ENCODE measurements around the gene DUSP5.

DUSP5 gene

GRCh38 chr10:110479710-110480109 is 18.0 kb upstream of the DUSP5 start:
- DNase-seq (ENCODE audit: low read depth in 2 of 3, low spot score in 1 of 3): no peak

GRCh38 chr10:110480387-110480786 is 17.3 kb upstream of the DUSP5 start:
- no peak for DNase-seq (ENCODE audit: low read depth in 2 of 3, low spot score in 1 of 3)

- DNase-seq (ENCODE audit: low read depth in 2 of 3, low spot score in 1 of 3): no peak
These were observed 15.8 kb upstream of the DUSP5 start for GRCh38 chr10:110481919-110482318.

DNA sequence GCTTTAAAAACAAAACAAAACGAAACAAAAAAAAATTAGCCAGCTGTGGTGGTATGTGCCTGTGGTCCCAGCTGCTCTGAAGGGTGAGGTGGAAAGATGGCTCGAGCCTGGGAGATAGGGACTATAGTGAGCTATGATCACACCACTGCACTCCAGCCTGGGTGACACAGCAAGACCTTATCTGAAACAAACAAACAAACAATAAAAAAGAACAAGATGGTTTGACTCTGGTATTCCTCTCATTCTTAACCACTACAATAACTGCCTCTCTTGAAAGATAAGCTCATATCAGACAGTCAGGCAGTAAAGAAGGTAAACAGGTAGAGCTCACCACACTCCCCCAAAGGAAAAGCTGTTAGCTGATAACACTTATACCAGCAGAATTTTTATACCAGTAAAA is 14.1 kb upstream of the DUSP5 start:
- DNase-seq (ENCODE audit: low read depth in 2 of 3, low spot score in 1 of 3): no peak

- DNase-seq (ENCODE audit: low read depth in 2 of 3, low spot score in 1 of 3): no peak
These were observed 12.2 kb upstream of the DUSP5 start for GRCh38 chr10:110485541-110485940.

DNA sequence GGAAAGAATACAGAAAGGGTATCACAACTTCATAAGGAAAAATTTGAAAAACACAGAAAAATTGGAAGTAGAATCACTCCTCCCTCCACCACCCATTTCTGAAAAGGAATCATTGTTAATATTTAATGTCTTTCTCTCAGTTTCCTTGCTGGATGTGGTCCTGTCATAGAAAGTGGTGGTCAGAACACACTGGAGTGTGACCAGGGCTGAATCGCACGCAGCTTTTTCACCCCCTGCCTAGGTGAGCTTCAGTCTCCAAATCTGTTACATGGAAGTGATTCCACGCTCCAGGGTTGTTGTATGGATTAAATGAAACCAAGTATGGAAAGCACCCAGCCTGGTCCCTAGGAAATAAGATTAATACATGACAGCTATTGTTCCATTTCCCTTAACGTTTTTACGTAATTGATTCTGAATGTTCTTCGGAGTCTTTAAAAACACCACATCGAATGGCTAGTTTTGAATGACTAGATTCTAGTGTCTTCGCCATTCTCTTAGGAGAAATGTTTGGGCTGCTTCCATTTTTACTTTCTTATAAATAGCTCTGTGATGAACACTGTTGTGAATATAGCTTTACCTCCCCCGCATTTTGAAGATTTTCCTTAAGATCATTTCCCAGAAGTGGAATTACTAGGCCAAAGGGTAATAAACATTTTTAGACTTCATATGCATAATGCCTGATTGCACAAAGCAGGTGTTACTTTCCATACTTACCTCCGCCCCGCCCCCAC is 10.9 kb upstream of the DUSP5 start:
- no peak for DNase-seq (ENCODE audit: low read depth in 2 of 3, low spot score in 1 of 3)

DNA sequence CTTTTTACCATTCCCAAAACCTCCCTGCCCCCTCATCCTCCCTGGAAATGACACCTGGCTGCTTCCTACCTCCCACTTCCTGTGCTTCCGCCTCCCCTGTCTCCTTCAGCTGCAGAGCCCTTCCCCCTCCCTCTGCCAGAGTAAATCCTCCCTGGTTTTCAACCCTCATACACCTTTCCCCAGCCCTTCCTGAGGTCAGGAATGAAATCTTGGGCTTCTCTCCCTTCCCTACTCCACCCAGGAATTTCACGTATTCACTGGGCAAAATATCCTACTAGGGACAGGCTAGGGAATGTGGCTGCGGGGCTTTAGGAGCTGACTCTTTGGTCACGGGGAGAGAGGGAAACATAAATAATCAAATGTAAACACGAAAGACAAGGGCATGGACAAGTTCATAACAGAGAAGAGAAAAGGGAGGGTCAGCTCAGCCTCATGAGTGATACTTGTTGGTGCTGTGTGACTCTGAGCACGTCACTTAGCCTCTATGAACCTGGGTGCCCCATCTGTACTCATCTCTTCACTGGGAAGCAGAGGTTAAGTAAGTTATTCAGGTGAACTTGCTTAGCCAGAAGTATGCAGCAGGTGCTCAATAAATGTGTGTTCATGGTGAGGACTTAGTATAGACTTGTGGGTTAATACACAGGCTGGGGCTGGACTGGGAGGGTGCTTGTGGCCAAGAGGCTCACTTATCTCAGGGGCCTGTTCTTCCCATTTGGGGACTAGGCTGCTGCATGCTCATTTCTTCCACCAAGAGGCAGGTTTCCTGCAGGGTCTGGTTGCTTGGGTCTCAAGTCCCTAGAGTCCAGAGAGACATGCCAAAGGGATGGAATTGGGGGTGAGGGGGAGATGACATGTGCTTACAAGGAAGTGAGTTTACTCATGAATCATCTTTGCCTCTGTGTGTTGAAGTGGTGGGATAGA is 10.0 kb upstream of the DUSP5 start:
- no peak for DNase-seq (ENCODE audit: low read depth in 2 of 3, low spot score in 1 of 3)

- DNase-seq (ENCODE audit: low read depth in 2 of 3, low spot score in 1 of 3): no peak
These were observed 9.4 kb upstream of the DUSP5 start for GRCh38 chr10:110488332-110488681.

DNA sequence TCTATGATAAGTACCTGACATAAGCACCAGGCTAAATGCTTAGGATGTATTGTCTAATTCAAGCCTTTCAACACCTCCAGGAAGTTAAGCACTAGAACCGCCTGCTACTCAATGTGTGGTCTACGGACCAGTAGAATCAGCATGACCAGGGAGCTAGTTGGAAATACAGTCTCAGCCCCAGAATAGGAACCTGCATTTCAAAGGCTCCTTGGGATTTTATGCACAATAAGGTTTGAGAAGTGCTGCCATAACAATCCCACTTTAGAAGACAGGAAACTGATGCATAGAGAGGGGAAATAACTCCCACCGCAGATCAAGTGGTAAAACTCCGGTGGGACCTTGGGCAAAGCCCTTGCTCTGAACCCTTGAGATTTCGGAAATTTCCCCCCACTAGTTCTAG is 8.8 kb upstream of the DUSP5 start:
- no peak for DNase-seq (ENCODE audit: low read depth in 2 of 3, low spot score in 1 of 3)

DNA sequence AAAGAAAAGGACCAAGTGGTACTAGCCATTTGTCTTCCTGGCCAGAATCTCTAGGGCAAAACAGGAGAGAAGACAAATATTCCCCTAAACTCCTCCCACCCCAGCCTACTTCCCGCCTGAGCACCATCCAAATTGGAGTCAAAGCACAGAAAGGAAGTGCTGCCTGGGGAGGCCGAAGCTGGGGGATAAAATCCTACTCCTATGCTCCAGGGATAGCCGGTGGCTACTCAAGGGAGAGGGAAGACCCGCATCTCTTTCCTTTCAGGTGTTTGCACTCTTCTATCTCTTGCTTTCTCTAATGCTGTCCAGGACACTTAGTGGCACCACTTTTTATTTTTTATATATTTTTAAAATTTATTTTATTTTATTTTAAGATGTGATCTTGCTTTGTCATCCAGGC is 7.1 kb upstream of the DUSP5 start:
- no peak for DNase-seq (ENCODE audit: low read depth in 2 of 3, low spot score in 1 of 3)

DNA sequence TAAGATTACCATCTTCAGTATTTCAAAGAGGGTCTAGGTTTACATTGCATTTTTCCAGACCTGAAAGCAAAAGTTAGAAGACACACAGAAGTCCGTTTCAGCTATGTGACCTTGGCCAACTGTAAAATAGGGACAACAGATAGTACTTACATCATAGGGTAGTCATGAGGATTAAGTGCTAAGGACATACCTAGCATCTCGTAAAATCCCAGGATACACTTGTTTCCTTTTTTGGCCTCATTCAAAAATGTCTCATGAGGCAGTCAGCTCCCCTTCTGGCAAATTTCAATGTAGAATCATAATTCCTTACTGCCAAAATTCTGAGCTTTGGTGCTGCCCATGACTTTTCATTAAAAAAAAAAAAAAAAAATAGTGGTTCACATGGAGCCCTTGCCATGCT is 6.4 kb upstream of the DUSP5 start:
- no peak for DNase-seq (ENCODE audit: low read depth in 2 of 3, low spot score in 1 of 3)

DNA sequence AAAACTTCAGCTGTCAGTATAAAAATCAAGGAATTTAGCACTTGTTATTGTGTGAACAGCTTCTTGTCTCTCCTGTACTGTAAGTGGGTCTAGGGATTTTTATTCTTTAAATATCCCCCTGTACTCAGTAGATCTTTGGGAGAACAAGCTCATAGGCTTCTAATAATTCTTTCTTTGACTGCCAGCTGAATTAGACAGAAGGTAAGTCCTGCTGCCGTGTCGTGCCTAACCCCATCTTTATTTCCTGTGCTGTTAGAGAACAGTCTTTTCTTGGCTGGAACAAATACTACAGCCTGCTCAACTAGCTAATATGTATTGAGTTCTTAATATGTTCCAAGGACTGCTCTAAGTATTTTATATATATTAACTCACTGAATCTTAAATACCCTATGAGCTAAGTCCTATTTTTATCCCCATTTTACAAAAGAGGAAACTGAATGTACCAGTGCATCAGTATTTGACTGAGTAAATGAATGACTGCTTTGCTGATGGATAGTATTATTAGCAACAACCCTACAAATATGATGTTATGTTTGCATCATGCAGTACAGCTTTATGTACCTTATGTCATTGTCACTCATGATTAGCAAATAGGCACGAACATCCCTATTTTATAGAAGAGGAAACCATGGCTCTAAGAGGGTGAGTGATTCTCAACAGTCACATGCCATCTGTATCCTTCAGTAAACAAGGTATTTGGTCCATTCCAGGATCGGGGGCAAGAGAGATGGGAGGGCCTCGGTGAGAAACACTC is 5.5 kb upstream of the DUSP5 start:
- DNase-seq (ENCODE audit: low read depth in 2 of 3, low spot score in 1 of 3): no peak

DNA sequence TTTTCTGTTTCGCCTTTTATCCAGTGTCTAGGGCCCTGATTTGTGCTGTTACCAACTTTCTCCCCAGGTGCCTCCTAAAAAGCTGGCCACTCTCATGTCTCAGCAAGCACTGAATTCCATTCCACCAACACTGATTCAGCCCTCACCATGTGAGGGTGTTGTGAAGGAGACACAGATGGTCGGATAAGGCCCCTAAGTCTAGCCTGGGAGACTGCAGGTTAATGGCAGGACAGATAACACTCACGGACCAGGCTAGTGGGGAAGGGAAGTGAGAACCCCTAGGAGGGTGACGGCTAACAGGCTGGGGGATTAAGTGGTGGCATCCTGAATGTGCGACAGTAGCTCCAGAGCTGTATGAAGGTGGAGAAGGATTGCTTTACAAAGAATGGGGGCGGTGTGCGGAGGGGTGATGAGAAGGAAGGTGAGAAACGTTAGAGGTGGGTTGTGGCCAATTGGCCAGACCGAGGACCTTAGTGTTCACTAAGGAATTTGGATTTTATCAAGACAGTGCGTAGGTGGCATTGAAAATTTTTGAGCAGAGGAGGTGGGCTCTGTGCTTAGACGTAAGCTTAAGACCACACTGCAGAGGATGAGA is 3.8 kb upstream of the DUSP5 start:
- DNase-seq (ENCODE audit: low read depth in 2 of 3, low spot score in 1 of 3): no peak

- no peak for DNase-seq (ENCODE audit: low read depth in 2 of 3, low spot score in 1 of 3)
These were observed 3.2 kb upstream of the DUSP5 start for GRCh38 chr10:110494532-110494931.

GRCh38 chr10:110495731-110496552 is 1.8 kb upstream of the DUSP5 start:
- DNase-seq (ENCODE audit: low read depth in 2 of 3, low spot score in 1 of 3): peak; percentile 55 to 69 (median 61)

DNA sequence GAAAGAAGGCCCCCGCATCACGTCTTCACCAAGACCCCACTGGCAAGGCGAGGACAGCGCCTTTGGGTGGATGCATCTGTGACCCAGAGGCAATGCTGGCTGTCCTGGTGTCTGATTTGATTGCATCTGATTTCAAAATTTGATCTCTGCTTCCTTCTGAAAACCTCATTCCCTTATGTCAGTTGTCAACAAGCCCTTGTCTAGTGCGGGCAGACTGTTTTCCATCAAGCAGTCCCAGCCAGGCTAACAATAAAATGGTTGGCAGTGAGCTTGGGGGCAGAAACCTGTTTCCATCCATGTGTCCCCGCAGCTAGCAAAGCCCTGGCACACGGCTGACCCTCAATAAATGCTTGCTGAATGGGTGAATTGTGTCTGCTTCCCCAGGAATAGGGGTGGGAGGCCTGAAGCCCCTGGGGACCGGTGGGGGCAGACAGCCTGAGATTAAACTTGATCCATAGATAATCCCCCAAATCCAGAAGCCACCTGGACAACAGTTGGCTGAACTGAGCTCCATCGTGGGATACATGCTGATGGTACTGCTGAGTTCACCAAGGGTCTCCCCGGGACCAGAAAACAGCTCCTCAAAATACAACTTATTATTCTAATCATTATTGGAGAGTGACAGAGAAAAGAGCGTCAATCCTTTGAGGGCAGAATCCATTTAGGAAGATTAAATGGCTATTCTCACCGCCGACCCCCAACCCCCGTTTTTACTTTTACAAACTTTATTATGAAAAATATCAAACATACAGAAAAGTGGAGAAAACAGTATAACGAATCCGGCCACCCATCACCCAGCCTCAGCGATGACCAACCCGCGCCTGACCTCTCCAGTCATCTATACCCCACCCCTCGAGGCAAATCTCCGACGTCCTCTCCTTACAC is 912 bp upstream of the DUSP5 start:
- DNase-seq (ENCODE audit: low read depth in 2 of 3, low spot score in 1 of 3): no peak

DNA sequence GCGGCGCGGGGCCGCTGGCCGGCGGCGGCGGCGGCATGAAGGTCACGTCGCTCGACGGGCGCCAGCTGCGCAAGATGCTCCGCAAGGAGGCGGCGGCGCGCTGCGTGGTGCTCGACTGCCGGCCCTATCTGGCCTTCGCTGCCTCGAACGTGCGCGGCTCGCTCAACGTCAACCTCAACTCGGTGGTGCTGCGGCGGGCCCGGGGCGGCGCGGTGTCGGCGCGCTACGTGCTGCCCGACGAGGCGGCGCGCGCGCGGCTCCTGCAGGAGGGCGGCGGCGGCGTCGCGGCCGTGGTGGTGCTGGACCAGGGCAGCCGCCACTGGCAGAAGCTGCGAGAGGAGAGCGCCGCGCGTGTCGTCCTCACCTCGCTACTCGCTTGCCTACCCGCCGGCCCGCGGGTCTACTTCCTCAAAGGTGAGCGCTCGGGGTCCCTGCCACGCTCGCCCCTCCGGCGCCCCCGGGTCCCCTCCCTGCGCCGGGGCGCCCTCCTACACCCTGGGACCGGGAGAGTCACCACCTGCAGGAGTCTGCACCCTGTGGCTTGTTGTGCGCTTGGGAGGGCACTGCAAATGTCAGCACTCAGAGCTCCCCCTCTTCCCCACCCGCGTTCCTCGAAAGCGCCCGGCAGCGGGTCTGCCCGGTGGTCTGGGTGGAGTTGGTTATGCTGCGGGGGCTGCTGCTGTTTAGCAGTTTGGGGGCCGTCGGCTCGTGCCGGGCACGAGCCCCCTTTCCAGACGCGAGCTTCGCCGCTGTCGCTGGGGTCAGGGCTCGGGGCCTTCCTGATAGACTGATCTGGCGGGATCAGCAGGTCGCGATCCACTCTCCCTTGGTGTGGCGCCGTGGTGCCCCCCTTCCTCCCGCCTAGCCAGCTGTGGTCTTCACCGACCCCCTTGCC is 627 bp downstream of the DUSP5 start:
- peak in 2 of 3 donors; percentile 41 to 48 for DNase-seq (ENCODE audit: low read depth in 2 of 3, low spot score in 1 of 3)

GRCh38 chr10:110498982-110499795 is 1.5 kb downstream of the DUSP5 start:
- DNase-seq (ENCODE audit: low read depth in 2 of 3, low spot score in 1 of 3): no peak

All from stimulated activated CD4-positive, alpha-beta T cell treated with anti-CD3 and anti-CD28 coated beads, Interleukin-12 subunit alpha, Interleukin-12 subunit beta, amount 100 ng/mL, for 48 hours (primary cell).